ENCODE data around the gene EGFL8. TPM values are rescaled to one million over a fixed set of nuclear protein-coding genes. Genes with fewer than 3 reads are reported as not detected.
A peak's percentile ranks its signal among the peaks of the same experiment; 100 is the strongest.

The EGFL8 gene
- total RNA-seq, 2 donors from 2014 or later = 12.2 to 19.5 TPM

DNA sequence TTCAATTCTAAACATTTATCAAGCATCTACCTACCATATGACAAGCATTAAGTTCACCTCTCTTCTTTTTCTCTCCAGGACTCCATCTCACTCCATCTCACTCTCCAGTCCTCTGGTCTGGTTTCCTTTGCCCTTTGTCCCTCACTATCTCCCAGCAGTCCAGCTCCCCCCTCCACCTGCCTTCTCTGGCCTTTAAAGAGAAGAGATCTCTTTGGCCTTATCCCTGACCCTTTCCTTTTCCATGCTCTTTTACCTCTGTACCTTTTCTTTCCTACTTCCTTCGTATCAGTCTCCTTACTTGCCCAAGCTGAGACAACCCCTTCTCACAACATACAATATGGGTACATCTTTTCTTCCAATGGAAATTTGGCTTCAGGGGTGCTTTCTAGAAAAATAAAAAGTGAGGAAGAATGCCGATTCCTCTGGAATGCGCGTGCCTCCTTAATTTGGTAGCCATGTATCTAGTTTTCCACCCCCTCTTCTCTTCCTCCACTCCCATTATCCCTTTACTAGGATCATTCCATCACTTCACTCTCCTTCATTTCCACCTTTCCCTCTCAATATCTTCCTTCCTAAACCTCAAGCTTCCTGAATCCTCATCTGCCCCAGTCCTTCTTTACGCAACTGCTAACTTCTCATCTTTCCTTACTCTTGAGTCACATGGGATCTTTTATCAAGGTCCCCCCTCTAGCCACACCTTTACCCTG lies 12.2 kb downstream of the EGFL8 start:
- no peak for DNase-seq (ENCODE audit: low spot score)
- Histone ChIP-seq H3K36me3 (no peaks in the 10 kb centered on the region), H3K27me3 (replicated peaks; ENCODE audit: insufficient read depth) (no peaks in the 10 kb centered on the region), H3K27ac (peak overlapping the region; percentile 93), H3K9me3 (no peaks in the 10 kb centered on the region), H3K4me3 (peak overlapping the region; percentile 94), H3K4me1 (replicated peaks) (no peaks in the 10 kb centered on the region)
- WGBS = 10% methylated on average over 5 of the region's 5 CpGs
- intact Hi-C loops (cut with DNase I) = loop anchor here (5.0 kb wide), 1 partner anchor 279 kb away; the partner anchor contains the start of gene EHMT2
- TF ChIP-seq, protein P1, sequence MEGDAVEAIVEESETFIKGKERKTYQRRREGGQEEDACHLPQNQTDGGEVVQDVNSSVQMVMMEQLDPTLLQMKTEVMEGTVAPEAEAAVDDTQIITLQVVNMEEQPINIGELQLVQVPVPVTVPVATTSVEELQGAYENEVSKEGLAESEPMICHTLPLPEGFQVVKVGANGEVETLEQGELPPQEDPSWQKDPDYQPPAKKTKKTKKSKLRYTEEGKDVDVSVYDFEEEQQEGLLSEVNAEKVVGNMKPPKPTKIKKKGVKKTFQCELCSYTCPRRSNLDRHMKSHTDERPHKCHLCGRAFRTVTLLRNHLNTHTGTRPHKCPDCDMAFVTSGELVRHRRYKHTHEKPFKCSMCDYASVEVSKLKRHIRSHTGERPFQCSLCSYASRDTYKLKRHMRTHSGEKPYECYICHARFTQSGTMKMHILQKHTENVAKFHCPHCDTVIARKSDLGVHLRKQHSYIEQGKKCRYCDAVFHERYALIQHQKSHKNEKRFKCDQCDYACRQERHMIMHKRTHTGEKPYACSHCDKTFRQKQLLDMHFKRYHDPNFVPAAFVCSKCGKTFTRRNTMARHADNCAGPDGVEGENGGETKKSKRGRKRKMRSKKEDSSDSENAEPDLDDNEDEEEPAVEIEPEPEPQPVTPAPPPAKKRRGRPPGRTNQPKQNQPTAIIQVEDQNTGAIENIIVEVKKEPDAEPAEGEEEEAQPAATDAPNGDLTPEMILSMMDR (IDR thresholded peaks at IDR 0.05) = no peak
- TF ChIP-seq POLR2A (IDR thresholded peaks at IDR 0.05) (no peak), POLR2AphosphoS5 (IDR thresholded peaks at IDR 0.05) (no peak)

DNA sequence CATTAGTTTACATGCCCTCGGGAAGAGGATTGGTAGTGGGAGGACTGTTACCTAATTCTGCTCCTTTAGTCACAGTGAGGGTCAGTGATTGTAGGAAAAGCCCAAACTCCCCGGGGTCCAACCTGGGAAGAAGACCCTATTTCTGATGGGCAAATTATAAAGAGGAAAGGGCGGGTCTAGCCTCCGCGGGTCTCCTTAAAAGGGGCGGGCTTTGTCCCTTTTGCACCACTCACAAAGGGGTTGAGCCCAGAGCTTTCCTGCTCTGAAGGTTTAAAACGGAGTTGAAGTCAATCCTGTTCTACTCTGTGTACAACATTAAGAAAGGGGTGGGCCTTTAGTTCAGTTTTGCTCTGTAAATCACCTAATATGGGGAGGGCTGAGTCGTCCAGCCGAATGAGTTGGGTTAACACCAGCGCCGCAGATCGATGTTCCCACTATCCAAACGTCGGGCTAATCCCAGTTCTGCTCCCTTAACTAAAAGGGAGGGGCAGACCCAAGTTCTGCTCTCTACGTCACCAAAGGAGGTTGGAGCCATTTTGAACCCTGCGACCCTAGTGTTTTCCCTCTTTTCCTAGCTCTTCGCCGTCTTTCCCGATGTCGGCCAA lies 12.9 kb downstream of the EGFL8 start:
- DNase-seq (ENCODE audit: low spot score) = no peak
- H3K27ac ChIP-seq = peak overlapping the region; percentile 93
- WGBS = 0% methylated on average over 20 of the region's 20 CpGs
- intact Hi-C loops (cut with DNase I) = loop anchor here (5.0 kb wide), 1 partner anchor 280 kb away; the partner anchor contains the start of gene EHMT2
- no peaks in the 10 kb centered on the region for H3K9me3 ChIP-seq
- TF ChIP-seq, protein P1 (IDR thresholded peaks at IDR 0.05) = peak in 1 of 4 experiments; percentile 2
- TF ChIP-seq POLR2AphosphoS5 (IDR thresholded peaks at IDR 0.05) (no peak), POLR2A (IDR thresholded peaks at IDR 0.05) (peak; percentile 54)
- H3K36me3 ChIP-seq = peaks cover 0 to under 1% of the 10 kb centered on the region in 2 donors
- H3K27me3 ChIP-seq (replicated peaks; ENCODE audit: insufficient read depth) = no peaks in the 10 kb centered on the region
- H3K4me1 ChIP-seq (replicated peaks) = no peaks in the 10 kb centered on the region
- peak overlapping the region; percentile 50 to 59 for H3K4me3 ChIP-seq

DNA sequence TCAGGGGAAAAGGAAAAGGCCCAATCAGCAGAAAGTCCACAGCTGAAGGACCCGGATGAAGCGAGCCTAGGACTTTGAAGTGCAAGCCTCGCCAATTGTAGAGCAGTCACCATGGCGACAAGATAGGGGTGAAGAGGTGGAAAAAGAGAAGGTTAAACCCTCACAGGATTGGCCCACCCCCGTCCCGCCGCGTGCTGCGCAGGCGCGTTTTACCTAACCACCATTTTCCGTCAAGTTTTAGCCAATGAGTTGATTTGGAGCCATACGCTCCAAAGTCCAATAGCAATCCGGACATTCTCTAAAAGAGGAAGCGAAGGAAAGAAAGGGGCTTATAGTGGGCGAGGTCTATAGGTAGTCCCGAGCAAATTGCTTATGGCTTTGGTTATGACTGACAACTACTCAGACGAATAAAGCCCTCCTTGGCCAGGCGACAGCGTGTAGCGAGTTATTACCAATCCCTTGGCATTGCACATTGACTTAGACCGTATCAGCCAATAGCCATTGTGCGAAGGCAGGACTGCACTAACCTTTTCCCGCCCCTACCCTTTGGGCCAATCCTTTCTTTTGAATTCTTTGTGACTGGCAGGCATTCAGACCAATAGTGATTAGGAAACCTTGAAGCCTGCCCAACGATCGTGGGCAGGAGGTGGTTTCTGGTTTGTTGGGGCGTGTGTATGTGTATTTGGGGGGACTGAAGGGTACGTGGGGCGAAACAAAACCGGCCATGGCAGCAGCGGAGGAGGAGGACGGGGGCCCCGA lies 13.6 kb downstream of the EGFL8 start, which contains the start of gene RNF5:
Gene RNF5, plus strand, starts transcription at position 618 of the 759 bp plus-strand sequence. Its CDS starts 107 bp downstream, at position 725.
- intact Hi-C loops (cut with DNase I) = loop anchor here (5.0 kb wide), 1 partner anchor 281 kb away; the partner anchor contains the start of gene EHMT2

DNA sequence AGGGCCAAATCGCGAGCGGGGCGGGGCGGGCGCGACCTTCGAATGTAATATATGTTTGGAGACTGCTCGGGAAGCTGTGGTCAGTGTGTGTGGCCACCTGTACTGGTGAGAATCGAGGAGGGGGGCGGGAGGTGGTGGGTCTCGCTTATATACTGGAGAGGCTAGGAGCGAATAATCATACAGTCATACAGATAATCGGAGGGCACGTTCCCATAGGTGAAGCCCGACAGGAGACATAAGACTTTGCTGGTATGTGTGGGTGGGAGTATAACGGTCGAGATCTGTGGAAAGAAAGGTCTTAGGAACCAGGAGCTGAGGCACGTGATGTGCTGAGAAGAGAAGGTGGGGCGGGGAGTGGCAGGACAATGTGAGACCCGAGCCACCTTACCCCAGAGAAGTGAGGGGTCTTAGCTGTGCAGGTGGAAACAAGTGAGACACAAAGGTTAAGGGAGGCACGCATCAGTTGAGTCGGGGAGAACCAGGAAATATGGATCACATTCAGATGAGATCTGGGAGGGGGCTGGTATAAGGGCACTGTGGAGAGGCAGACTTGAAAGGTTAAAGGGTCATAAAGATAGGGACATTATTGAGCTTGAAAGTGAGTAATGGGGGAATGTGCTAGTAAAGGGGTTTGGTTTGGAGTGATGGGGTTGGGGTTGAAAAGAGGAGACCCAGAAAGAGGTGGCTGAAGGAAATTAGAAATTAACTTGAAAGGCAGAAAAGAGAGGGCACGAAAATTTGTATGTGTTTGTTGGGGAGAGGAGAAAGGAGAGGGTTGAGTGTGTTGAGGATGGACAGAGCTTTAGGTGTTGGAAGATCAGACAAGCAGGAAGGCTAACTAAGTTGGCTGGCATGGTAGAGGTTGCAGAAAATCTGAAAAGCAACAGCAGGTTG lies 14.4 kb downstream of the EGFL8 start:
- Histone ChIP-seq H3K4me1 (replicated peaks) (no peaks in the 10 kb centered on the region), H3K27me3 (replicated peaks; ENCODE audit: insufficient read depth) (no peaks in the 10 kb centered on the region), H3K9me3 (no peaks in the 10 kb centered on the region), H3K4me3 (peak overlapping the region; percentile 50 to 59), H3K36me3 (peaks cover 0 to 5% of the 10 kb centered on the region in 2 donors), H3K27ac (peak overlapping the region; percentile 93)
- DNase-seq (ENCODE audit: low spot score) = no peak
- 2% methylated on average over 24 of the region's 24 CpGs for WGBS
- intact Hi-C loops (cut with DNase I) = loop anchor here (5.0 kb wide), 1 partner anchor 281 kb away; the partner anchor contains the start of gene EHMT2
- TF ChIP-seq, protein P1 (IDR thresholded peaks at IDR 0.05) = no peak
- no peak for TF ChIP-seq POLR2A (IDR thresholded peaks at IDR 0.05)
- TF ChIP-seq POLR2AphosphoS5 (IDR thresholded peaks at IDR 0.05) = no peak

More for the DNA sequence above, 13.6 kb downstream of the EGFL8 start, which contains the start of gene RNF5:
- Histone ChIP-seq H3K4me1 (replicated peaks) (no peaks in the 10 kb centered on the region), H3K4me3 (peak within 1 kb of the TSS; percentile 50 to 59), H3K27me3 (replicated peaks; ENCODE audit: insufficient read depth) (no peaks in the 10 kb centered on the region), H3K36me3 (peaks cover 0 to 5% of the 10 kb centered on the region in 2 donors), H3K9me3 (no peaks in the 10 kb centered on the region), H3K27ac (peak within 1 kb of the TSS; percentile 93)
- under 1% methylated on average over 33 of the region's 33 CpGs for WGBS
- peak; percentile 97 for TF ChIP-seq POLR2AphosphoS5 (IDR thresholded peaks at IDR 0.05)
- no peak for TF ChIP-seq POLR2A (IDR thresholded peaks at IDR 0.05)
- DNase-seq (ENCODE audit: low spot score) = peak; percentile 99

Data from prostate gland (tissue), 2 donors.